WERI-Rb-1 (cell line): ENCODE results near the gene NUMB.

Experiments used
- DNase-seq: peaks from one replicate; pipeline ENCODE4 v3.0.0-alpha.2; 2020
- H3K27ac ChIP-seq: fragments of 250-450 bp; sonication (Bioruptor Pico); 2 replicates; pipeline ENCODE4 v1.5.1; 2020; ENCODE audit warnings: mild to moderate bottlenecking, moderate library complexity
- H3K27me3 ChIP-seq: fragments of 250-450 bp; sonication (Bioruptor Pico); 2 replicates; pipeline ENCODE4 v1.5.1; 2021; ENCODE audit warnings: mild to moderate bottlenecking, low read depth, moderate library complexity; ENCODE audit not compliant: insufficient read depth, severe bottlenecking
- H3K36me3 ChIP-seq: fragments of 250-450 bp; sonication (Bioruptor Pico); 2 replicates; pipeline ENCODE4 v1.5.1; 2020; ENCODE audit warnings: mild to moderate bottlenecking, moderate library complexity
- H3K4me3 ChIP-seq: 2 replicates; pipeline ENCODE4 v1.5.1; 2011; ENCODE audit warnings: low read depth, mild to moderate bottlenecking, control low read depth, low read length
- H3K9me3 ChIP-seq: fragments of 250-450 bp; sonication (Bioruptor Pico); 2 replicates; pipeline ENCODE4 v1.5.1; 2021; ENCODE audit warnings: mild to moderate bottlenecking, moderate library complexity; ENCODE audit not compliant: severe bottlenecking
- CTCF ChIP-seq: IDR thresholded peaks from 2 replicates; pipeline ENCODE4 v1.5.1; 2011; ENCODE audit warnings: low read depth, mild to moderate bottlenecking, control low read depth, inconsistent platforms, low read length

The NUMB gene

GRCh38 chr14:73462815-73463214 is 4.5 kb upstream of the NUMB start:
- no peaks in the 10 kb centered on the region for H3K9me3 ChIP-seq
- H3K27me3 ChIP-seq = no peaks in the 10 kb centered on the region
- H3K36me3 ChIP-seq = no peaks in the 10 kb centered on the region
- DNase-seq = no peak
- no peak overlapping the region for H3K4me3 ChIP-seq
- no peak overlapping the region for H3K27ac ChIP-seq
- no peak for TF ChIP-seq CTCF

GRCh38 chr14:73462048-73462715 is 3.8 kb upstream of the NUMB start:
- H3K27ac ChIP-seq = peak overlapping the region; percentile 41
- DNase-seq = peak; percentile 14

GRCh38 chr14:73461478-73462047 is 3.2 kb upstream of the NUMB start:
- Histone ChIP-seq H3K27ac (peak overlapping the region; percentile 41), H3K9me3 (no peaks in the 10 kb centered on the region), H3K27me3 (no peaks in the 10 kb centered on the region), H3K36me3 (no peaks in the 10 kb centered on the region; the same call in 1 of the 2 replicates), H3K4me3 (no peak overlapping the region)
- no peak for TF ChIP-seq CTCF
- no peak for DNase-seq

More at GRCh38 chr14:73462048-73462715, 3.8 kb upstream of the NUMB start:
- no peak for TF ChIP-seq CTCF
- no peak overlapping the region for H3K4me3 ChIP-seq
- H3K27me3 ChIP-seq = no peaks in the 10 kb centered on the region
- no peaks in the 10 kb centered on the region for H3K9me3 ChIP-seq
- no peaks in the 10 kb centered on the region for H3K36me3 ChIP-seq

- Histone ChIP-seq H3K27ac (no peak overlapping the region), H3K36me3 (no peaks in the 10 kb centered on the region; the same call in 1 of the 2 replicates), H3K27me3 (no peaks in the 10 kb centered on the region), H3K9me3 (no peaks in the 10 kb centered on the region), H3K4me3 (no peak overlapping the region)
- TF ChIP-seq CTCF = no peak
- no peak for DNase-seq
Observed at GRCh38 chr14:73460691-73461127, 2.4 kb upstream of the NUMB start.

GRCh38 chr14:73459959-73460358 is 1.6 kb upstream of the NUMB start:
- no peaks in the 10 kb centered on the region; the same call in 1 of the 2 replicates for H3K36me3 ChIP-seq
- H3K9me3 ChIP-seq = no peaks in the 10 kb centered on the region
- H3K4me3 ChIP-seq = no peak overlapping the region
- TF ChIP-seq CTCF = no peak
- DNase-seq = peak; percentile 13
- H3K27me3 ChIP-seq = no peaks in the 10 kb centered on the region
- H3K27ac ChIP-seq = no peak overlapping the region

GRCh38 chr14:73457924-73458182 is 493 bp downstream of the NUMB start:
- peak; percentile 48 for DNase-seq
- no peak for TF ChIP-seq CTCF
- no peaks in the 10 kb centered on the region for H3K9me3 ChIP-seq
- H3K4me3 ChIP-seq = peak overlapping the region; percentile 98
- H3K36me3 ChIP-seq = peaks cover 1% of the 10 kb centered on the region; the same call in 1 of the 2 replicates
- H3K27ac ChIP-seq = peak overlapping the region; percentile 73
- no peaks in the 10 kb centered on the region for H3K27me3 ChIP-seq
